Stimulated activated CD8-positive, alpha-beta memory T cell treated with anti-CD3 and anti-CD28 coated beads, Interleukin-15, amount 100 ng/mL, for 1 hour (primary cell): Measurements from ENCODE around the gene PARK7.

Experiments
- DNase-seq: peaks from one replicate; pipeline ENCODE4 v3.0.0-alpha.2; 2020; ENCODE audit warnings: low read depth

The PARK7 gene

GRCh38 chr1:8010080-8010664, 48.7 kb downstream of the PARK7 start:
- DNase-seq, result no peak

DNA sequence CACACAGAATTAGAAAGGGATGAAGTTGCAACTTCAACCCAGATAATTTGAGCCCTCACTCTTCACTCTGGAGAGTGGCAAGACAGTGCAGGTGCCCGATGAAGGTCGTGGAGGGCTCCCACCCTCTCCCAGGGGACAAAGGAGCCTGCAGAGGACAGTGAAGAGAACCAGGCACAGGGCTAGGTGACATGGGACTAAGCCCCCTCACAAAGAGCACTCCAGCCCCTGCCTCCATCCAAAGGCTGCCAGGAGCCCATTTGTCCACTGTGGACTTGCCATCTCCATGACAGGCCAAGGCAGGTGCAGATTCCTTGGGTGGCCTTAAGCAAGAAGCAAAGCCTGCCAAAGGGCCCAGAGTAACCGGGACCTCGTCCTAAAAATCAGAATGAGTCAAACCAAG, 49.5 kb downstream of the PARK7 start:
- no peak for DNase-seq

DNA sequence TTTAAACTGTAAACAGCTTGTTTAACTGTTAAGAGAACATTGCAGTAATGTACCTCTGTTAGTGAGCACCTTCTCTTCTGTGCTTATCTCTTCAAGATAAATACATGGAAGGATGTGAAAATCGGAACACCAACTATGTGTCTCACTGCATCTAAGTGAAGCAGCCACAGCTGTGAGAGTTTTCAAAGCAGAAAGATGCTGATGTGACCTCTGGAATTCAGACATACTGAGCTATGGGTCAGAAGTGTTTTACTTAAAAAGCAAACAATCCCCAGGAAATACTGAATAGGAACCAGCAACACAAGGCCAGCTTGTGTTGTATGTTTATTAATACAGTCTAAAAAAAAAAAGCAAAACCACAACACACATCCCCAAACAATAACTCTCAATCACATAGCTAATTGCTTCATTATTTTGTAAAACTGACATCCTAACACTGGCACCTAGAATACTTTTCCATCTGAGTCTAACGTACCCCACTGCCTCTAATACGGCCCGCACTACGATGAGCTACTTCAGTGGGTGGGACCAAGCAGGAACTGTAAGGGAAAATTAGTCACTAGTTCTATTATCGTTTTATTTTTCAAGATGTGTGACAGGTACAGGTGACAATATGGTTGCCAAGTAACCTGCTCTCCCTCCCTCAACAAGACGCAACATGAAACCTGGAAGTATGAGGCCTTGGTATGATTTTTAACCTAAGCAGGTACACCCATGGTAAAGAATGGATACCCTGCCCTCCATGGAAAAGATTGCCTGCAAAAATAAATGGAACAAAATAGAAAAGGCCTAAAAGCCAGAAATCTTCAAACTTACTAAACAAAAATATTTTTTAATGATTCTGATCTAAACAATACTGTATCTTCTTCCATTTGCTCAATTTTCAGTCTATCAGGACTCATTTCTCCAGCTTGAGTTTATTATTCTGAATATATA, 50.7 kb downstream of the PARK7 start:
- DNase-seq, result no peak

- DNase-seq, result no peak
Observed at GRCh38 chr1:8012955-8013354, 51.4 kb downstream of the PARK7 start.

GRCh38 chr1:8013399-8013798, 51.9 kb downstream of the PARK7 start:
- no peak for DNase-seq

- no peak for DNase-seq
Observed at GRCh38 chr1:8013800-8014199, 52.3 kb downstream of the PARK7 start.

- no peak for DNase-seq
Observed at GRCh38 chr1:8014381-8014988, 53.0 kb downstream of the PARK7 start.

- no peak for DNase-seq
Observed at GRCh38 chr1:8015036-8015808, 53.7 kb downstream of the PARK7 start.

GRCh38 chr1:8015809-8016165, 54.3 kb downstream of the PARK7 start:
- DNase-seq, result no peak

GRCh38 chr1:8016210-8016894, 54.8 kb downstream of the PARK7 start:
- no peak for DNase-seq

DNA sequence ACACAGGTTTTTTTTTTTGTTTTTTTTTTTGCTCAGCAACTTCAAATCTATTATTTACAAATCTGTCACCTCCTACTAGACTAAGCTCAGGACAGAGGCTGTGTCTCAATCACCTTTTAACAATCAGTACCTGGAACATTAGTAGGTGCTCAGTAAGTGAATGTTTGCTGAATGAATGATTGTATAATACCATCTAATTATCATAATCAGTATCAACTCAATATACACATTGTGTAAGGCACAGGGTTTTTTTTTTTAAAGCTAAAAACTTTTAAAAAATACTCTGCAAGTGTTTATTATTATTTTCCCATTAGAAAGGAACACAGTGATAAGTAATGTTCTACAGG, 55.4 kb downstream of the PARK7 start:
- DNase-seq, result no peak

GRCh38 chr1:8017495-8018197, 56.1 kb downstream of the PARK7 start:
- no peak for DNase-seq

GRCh38 chr1:8018492-8019228, 57.1 kb downstream of the PARK7 start:
- DNase-seq, result no peak

DNA sequence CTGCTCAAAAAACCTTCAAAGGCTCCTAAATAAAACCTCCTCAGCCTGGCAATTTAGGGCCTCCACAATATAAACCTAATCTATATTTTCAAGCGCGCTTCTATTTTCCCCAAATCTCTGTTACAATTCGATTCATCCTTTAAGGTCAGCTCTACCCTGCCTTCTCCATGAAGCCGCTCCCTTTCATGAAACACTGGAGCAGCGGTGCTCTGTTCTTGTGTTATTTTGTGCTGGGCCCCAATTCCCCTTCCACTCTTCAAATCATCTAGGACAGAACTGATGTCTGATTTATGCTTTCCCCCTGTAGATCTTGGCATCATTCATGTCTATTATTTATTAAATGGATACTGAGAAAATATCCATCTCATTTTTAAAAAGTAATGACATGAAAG, 57.7 kb downstream of the PARK7 start:
- no peak for DNase-seq

GRCh38 chr1:8020032-8020431, 58.5 kb downstream of the PARK7 start:
- no peak for DNase-seq

DNA sequence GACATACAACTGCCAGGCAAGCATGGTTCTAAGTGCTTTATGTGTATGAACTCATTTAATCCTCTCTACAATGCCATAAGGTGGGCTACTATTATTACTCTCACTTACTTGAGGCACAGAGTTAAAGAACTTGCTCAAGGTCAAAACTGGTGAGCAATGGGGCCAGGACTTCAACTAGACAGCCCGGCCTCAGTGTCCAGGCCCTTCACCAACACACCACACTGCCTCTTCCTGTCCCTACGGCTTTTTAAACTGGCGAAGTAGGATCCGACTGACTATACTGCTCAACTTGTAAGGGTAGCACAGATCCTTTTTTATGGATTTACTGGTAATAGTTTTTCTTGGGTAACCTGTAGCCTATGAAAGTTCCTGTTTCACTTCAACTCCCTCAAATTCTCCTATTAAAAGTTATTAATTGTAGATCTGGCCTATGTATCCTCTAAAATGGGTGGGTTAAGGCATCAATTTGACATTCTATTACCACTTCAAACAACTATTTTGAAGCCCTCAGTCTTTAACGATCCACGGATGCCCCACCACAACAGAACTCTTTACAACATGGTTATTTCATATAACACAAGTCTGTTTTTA, 60.3 kb downstream of the PARK7 start:
- DNase-seq, result no peak

DNA sequence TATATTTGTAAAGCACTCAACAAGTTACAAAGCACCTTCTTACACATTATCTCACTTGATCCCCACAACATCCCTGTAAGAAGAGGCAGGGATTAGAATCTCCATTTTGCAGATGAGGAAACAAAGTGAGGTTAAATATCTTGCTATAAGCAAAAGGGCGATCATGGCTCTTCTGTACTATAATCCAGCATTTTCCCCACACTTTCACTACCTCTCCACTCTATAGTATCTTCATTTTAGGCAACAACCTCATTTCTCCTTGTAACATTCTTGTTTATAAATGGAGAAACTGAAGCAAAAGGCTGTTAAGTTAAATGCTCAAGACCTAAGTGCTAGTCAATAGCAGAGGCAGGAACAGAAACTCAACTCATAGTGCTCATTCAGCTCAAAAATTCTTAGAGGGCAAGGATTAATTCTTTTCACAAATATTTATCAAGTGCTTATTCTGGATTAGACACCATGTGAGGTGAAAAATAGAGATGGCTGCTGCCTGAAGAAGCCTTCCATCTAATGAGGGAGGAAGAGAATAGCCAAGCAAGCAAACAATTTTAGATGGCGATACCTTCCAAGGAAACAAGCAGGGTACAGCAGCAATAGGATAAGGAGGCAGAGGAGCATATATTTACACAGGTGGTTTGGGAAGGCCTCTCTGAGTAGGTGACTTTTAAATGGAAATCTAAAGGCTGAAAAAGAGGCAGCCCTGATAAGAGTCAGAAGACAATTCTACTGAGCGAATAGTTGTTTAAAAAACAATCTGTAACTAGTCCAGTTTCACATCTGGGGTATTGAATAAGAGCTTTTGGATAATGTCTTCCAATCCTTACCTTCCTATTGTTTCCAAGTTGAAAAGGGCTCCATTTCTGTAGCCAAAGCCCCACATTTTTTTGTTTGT, 61.1 kb downstream of the PARK7 start:
- DNase-seq, result no peak

DNA sequence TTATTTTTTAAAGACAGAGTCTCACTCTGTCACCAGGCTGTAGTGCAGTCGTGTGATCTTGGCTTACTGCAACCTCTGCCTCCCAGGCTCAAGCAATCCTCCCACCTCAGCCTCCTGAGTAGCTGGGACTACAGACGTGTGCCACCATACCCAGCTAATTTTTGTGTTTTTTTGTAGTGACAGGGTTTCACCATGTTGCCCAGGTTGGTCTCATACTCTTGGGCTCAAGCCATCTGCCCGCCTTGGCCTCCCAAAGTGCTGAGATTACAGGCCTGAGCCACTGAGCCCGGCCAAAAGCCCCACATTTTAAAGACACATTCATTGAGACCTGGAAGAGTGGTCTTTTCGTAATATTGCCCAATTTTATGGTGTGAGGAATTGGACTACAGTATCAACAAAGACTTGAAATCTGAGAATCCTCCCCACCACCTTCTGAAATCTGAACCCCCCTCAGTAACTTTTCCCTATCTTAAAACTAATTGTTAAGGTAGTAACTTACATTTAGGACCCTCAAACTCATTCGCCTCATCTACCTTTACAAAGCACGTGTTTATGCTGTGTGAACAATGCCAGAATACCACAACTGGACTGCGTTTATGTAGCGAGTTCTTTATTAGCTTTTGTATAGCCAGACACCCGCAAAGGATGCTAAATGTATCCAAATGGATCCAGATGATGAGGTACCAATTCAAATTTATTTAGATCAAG, 61.9 kb downstream of the PARK7 start:
- DNase-seq, result no peak

DNA sequence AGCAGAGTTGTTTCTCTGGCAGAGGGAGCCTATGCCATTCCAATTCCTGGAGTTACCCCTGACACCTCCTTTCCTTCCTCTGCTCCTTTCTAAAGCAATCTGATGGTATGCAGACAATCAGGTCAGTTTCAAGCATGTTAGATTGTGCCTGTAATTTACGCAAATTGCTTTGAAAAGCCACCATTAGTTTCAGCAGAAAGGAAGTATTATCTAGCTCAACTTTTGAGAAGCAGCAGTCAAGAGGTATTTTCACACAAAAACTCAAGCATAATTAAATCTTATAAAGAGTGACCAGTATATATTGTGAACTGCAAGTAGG, 62.4 kb downstream of the PARK7 start:
- no peak for DNase-seq
